GM21576 (cell line): Measurements from ENCODE around the gene LRRIQ4.
A peak's percentile ranks its signal among the peaks of the same experiment; 100 is the strongest.

ENCODE experiments used
- ATAC-seq: cut with Tn5 transposase; IDR thresholded peaks from one replicate; pipeline ENCODE4 v1.9.1; 2021; ENCODE audit warnings: mild to moderate bottlenecking, moderate library complexity; ENCODE audit not compliant: unreplicated experiment

LRRIQ4 gene

DNA sequence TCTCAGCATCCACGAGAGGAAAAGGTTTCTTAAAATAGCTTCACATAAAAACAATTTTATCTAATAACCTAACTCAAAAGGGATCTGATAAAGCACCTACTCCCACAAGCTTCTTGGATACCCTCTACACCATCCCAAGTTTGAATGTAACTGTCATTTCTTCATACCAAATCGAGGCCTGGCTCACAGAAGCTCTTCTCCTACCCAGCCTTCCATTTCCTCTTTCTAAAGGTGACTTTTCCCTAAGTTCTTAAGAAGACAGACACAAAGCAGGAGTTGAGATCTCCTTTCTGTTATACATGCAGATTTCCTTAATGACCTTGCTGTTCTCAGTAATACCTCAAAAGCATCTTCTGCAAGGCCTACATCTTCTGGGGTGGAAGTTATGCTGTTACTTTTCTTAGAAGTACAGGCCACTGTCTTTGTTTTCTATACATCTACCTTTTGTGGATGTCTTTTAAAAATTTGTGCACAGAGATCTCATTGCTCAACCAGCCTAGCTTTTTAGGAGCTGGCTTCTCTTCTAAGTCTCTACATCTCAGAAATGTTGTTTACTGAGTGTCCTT, 3.4 kb upstream of the LRRIQ4 start:
- no peak for ATAC-seq

DNA sequence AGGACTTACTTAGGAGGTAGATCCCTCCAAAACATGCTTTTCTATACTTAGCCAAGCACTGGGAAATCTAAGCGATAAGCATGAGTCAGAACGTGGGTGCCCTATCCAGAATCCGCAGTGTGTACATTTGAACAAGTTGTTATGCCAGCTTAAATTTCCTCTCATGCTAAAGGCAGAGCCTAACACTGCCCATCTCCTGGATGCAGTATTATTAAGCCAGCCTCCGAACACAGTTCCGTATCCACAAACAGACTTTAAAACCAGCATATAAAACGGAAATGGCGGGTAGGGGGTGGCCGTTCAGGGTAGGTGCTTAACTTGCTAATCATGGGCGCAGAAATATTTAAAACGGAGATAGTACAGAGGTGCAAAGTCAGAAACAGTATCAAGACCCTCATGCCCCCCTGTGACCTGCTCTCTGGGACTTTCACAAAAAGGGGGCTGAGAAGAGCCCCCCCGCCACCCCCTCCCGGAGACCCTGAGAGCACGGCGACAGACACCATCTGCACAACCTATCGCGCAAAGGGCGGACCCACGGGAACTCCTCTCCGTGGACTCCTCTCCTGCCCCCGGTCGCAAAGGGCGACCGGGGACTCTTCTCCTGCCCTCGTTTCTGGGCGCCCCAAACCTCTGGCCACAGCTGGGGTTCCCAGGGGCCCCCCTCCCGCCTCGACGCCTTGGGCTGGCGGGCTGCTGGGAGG, 889 bp upstream of the LRRIQ4 start:
- peak; percentile 6 for ATAC-seq

DNA sequence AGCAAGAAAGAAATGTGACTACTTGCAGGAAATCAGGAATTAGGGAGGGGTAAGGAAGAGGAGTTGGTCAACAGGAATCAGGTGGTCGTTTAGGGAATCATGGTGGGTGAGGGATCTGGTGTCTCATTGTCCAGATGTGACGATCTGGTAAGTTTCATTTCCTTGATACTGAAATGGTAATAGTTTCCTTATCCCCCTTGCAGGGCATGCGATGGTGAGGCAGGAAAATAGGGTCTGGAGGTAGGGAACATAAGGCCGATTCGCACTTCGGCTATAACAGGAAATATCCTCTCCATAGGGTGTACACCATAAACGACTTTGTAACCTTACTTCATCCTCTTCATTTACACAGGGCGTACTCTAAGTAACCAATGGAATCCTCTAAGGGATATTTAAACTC, 608 bp downstream of the LRRIQ4 start:
- no peak for ATAC-seq

DNA sequence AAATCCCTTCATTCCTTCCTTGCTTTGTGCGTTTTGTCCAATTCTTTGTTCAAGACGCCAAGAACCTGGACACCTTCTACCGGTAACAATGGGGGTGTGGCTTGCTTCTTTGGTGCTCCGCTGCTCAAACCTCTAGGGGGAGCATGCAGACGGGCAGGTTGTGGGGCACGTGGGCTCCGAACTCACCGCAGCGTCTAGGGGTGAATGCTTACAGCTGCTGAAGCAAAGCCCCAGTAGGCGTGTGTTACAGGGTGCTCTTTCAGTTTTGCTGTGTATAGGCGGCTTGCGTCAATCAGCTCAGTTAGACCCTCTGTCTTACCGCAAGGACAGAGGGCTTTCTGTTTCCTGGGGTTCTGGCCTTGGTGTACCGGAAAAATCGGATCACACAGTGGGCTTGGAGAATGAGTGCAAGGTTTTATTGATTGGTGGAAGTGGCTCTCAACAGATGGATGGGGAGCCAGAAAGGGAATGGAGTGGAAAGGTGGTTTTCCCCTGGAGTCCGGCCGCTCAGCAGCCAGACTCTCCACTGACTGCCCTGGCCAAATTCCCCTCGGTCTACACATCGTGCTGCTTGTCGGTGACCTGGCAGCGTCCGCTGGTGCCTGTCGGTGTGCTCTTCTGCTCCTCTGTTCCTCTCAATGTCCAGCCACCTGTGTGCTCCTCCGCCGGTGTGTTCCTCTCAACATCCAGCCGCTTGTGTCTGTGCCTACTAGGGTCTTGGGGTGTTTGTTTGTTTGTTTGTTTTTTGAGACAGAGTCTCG, 1.3 kb downstream of the LRRIQ4 start:
- ATAC-seq: peak; percentile 83

DNA sequence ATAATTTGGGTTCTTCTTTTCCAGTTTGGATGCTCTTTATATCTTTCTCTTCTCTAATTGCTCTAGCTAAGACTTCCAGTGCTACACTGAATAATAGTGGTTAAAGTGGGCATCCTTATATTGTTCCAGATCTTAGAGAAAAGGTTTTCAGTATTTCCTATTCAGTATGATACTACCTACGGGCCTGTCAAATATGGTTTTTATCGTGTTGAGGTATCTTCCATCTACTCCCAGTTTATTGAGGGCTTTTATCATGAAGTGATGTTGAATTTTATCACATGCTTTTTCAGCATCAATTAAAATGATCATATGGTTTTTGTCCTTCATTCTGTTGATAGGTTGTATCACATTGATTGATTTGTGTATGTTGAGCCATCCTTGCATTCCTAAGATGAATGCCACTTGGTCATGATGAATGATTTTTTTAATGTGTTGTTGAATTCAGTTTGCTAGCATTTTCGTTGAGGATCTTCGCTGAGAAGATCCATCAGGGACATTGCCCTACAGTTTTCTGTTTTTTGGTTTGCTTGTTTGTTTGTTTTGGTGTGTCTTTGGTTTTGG, 3.0 kb downstream of the LRRIQ4 start:
- ATAC-seq: no peak

DNA sequence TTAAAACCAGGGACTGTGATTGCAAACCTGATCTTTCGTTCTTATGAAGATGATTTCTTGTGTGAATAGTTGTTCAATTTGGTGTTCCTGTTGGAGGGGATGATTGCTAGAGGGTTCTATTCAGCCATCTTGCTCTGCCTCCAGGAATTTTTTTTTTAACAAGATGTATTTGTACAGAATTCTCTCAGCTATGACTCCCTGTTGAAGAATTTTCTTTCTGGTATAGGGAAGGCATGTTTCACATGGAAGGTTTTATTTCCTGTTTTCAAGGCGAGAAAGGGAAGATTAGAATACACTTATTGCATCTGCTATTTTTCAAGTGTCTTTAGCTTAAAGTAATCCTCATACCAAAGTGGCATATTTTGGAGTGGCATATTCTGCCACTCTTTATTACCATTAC, 5.6 kb downstream of the LRRIQ4 start:
- no peak for ATAC-seq

DNA sequence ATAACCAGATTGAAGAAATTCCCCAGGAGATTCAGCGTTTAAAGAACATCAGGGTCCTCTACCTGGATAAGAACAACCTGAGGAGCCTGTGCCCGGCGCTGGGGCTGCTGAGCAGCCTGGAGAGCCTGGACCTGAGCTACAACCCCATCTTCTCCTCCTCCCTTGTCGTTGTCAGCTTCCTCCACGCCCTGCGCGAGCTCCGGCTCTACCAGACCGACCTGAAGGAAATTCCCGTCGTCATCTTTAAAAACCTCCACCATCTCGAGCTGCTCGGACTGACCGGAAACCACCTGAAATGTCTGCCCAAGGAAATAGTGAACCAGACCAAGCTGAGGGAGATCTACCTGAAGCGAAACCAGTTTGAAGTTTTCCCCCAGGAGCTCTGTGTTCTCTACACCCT, 9.4 kb downstream of the LRRIQ4 start:
- ATAC-seq: no peak

DNA sequence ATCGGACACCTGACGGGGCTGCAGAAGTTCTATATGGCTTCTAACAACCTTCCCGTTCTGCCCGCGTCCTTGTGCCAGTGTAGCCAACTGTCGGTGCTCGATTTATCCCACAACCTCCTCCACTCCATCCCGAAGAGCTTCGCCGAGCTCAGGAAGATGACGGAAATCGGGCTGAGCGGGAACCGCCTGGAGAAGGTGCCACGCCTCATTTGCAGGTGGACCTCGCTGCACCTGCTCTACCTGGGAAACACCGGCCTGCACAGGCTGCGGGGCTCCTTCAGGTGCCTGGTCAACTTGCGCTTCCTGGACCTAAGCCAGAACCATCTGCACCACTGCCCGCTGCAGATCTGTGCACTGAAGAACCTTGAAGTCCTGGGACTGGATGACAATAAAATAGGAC, 9.9 kb downstream of the LRRIQ4 start:
- ATAC-seq: no peak

DNA sequence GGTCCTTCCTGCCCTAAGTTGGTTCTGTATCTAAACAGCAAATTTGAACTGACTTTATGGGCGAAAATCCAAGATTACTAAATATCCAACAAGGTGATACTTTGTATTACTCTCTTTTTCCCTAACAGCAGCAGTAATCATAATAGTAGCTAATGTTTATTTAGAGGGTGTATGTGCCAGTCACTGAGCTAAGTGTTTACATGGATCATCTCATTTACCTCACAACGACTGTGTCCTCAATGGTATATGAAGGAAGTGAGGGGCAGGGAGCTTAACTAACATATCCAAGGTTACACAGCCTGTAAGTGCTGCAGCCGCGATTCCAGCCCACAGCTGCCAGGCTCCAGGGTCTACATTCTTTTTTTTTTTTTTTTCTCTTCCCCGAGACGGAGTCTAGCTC, 10.3 kb downstream of the LRRIQ4 start:
- ATAC-seq: no peak

DNA sequence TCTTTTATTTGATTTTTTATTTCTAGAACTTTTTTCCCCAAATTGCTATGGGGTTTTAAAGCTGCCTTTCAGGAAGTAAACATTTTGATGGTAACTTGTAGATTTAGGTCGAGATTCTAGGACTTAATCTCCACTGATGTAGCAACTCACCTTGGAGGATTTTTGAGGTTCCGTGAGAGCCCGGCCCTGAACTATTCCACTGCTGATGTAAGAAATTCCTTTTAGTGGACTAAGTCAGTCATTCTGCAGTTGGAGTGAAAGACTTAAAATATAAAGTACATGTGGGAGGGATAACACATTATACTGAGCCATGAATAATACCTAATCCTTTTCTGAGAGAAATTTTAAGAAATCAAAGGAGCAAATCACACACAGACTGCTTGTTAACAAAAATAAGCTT, 12.6 kb downstream of the LRRIQ4 start:
- no peak for ATAC-seq

DNA sequence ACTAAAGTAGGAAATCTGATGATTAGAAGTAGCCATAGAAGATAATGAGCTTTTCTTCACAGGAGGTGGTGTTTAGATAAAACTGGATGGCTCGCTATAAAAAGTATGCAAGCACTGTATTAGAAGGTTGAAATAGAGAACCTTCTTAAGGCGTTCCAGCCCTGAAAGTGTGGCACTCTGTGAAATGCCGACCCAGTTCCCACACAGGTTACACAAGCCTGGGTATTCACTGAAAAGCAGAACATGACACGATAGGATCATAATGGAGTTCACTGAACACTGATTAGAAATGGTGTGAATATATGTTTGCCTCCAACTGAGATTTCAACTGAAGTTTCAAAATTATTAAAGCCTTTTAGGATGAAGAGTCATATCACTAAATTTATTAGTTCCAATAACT, 15.0 kb downstream of the LRRIQ4 start:
- ATAC-seq: no peak

DNA sequence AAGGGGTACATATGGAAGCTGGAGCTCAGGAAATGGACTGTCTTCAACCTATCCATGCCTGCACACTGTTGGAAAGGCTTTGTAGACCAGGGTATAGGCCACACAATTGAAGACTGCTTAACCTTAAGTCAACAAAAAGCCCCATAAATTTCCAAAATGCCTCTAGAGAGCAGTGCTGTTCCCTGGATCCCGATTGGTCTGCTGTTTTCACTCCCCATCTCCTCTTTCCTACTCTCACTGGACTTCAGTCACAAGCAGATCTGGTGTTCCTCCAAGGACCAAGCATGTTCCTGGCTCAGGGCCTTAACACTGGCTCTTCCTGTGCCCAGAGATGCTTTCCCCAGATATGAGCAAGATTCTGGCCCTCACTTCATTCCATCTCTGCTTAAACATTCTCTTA, 22.9 kb downstream of the LRRIQ4 start:
- no peak for ATAC-seq

DNA sequence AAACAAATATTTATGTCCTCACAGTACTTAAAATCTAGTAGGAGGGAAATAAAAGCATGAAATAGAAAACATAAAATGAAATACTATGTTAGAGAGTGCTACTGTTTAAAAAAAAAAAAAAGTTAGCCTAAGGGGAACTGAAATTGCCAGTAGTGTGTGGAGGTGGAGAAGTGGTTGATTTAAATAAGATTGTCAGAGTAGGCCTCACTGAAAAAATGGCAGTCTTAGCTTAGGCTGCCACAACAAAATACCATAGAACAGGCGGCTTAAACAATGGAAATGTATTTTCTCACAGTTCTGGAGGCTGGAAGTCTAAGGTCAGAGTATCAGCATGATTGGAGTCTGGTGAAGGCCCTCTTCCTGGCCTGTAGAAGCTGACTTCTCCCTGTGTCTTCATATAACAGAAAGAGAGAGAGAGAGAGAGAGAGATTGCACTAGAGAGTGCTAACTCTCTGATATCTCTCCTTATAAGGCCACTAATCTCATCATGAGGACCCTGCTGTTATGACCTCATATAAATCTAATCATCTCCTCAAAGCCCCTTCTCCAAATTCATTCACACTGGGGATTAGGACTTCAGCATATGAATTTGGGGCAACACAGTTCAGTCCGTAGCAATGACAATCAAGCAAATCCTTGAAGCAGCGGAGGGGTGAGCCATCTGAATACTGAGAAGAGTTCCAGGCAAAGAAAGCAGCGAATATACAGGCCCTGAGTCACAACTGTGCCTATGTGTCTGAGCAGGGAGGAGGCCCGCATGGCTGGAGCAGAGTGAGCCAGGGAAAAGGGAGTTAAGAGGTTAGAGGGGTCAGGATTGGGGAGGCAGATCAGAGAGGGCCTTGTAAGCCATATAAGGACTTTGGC, 23.6 kb downstream of the LRRIQ4 start:
- peak; percentile 91 for ATAC-seq

DNA sequence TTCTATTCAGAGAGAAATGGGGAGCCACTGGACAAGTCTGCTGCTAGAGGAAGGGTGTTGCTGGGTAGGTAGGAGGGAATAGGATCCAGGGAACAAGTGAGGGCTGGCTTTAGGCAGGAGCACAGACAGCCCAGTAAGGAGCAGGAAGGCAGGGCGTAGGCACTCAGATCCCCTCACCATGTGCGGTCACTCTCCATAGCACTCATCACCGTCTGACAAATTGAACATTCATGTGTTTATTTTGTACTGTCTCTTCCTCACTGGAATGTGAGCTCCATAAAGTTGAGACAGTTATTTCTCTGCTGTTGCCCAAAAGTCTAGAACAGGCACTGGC, 24.2 kb downstream of the LRRIQ4 start:
- no peak for ATAC-seq

DNA sequence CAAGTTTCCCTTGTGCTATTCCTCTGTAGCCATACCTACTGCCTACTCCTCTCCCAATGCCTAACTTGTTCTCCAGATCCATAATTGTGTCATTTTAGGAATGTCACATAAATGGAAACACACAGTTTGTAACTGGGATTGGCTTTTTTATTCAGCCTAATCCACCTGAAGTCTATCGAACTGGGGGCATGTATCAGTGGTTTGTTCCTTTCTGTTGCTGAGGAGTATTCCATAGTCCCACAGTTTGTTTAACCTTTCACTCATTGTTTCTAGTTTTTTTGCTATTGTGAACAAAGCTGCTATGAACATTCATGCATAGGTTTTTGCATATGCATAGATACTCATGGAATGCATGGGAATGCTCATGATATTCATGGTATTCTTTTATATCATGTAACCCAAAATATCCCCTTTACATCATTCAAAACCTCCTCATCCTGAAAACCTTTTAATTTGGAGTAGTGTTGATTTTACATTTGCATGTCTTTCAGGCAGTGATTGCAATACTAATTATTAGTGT, 25.9 kb downstream of the LRRIQ4 start:
- ATAC-seq: no peak

DNA sequence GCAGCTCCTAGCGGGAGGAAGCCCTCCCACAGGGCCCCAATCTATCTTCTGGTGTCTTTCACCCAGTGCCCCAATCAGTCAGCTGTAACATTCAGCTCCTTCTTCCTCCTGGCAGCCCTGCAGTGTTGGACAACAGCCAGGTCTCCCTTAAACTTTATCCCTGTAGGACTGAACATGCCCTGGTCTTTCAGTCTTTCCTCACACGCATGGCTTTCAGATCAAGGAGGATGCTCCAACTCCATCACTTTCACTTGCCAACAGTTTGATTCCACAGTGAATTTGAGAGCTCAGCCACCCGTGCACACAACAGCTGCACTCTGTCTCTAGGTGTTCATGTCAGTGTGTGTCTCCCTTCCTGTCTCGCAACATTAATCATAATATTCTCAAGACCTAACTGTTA, 28.5 kb downstream of the LRRIQ4 start:
- peak; percentile 76 for ATAC-seq

DNA sequence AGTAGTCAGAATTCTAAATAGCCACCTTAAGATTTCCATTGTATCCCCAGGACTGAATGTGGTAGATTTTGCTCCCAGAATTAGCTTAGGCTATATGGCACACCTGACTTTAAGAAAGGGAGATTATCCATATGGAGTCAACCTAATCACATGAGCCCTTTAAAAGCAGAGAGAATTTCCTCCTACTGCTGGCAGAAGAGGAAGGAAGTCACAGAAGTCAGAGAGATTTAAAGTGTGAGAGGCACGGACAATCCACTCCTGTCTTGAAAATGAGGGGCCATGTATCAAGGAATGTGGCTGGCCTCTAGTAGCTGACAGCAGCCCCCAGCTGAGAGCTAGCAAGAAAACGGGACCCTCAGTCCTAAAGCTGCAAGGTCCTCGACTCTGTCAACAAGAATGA, 30.3 kb downstream of the LRRIQ4 start:
- ATAC-seq: no peak

DNA sequence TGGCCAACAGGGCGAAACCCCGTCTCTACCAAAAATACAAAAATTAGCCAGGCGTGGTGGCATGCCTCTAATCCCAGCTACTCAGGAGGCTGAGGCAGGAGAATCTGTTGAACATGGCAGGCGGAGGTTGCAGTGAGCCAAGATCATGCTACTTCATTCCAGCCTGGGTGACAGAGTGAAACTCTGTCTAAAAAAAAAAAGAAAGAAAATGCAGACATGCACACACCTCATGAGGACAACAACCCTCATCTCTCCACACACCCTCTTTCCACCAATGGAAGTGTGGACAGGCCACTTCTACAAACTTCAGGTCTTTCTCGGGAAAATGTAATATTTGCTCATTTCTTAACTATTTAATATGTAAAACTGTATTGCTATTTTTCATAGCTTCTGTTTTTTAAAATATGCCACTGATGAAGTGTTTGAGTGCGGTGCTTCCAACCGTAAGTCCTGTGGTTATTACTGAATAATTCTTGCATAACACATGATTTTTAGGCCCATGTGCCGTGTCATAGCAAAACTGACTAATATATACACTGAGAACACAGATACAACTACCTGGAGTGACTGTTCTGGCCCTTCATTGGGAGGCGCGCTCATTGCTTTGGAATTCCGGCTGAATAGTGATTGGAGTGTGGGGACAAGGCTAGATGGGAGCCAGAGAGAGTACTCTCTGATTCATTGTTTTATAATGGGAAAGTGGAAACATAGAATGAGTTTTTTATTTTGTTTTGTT, 34.0 kb downstream of the LRRIQ4 start:
- ATAC-seq: peak; percentile 97

DNA sequence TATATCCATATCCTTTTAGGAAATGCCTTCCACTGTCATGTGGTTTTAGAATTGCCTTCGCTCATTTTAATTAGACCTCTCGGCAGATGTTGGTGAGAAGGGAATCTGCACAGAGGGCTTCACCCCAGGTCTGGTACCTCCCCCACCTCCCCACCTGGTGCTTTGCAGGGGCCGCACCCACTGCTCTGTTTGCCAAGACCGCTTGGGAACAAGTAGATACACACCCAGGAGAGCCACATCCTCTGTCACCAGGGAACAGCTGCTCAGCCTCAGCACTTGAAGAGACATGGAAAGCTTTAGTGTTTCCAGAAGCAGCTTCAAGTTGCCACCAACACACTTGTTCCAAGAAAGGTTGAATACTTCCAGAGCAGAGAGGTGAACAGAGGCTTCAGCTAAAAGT, 35.2 kb downstream of the LRRIQ4 start:
- no peak for ATAC-seq

DNA sequence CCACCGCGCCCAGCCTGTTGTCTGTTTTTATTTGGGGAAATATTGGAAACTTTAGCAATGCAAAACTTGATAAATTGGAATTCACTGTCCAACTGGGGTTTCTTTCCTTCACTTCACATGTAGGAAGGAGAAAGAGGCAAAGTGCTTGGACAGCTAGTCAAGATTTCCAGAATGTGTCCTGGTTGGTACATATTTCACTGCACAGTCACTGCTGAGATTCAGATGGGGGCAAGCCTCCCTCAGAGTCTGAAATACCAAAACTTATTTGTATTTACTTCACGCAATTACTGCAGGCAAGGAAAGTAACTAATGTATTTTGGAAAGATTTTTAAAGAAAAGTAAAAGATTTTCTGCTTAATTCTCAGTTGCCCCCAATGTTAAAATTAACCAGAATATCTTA, 36.1 kb downstream of the LRRIQ4 start:
- no peak for ATAC-seq
